Sigmoid colon (tissue), 4 donors: ENCODE data around the gene AUTS2.

Experiments used
- EP300 ChIP-seq, 4 donors: sonication (generic); formaldehyde crosslinking; IDR thresholded peaks; one replicate each; pipeline ENCODE4 v1.6.1; 2017; ENCODE audit warnings: antibody characterized with exemption in 4 of 4
- POLR2A ChIP-seq, 2 donors: fragments of 450-650 bp; IDR thresholded peaks; one replicate each; pipeline ENCODE4 v1.6.1; 2016; ENCODE audit warnings: antibody characterized with exemption in 2 of 2, mild to moderate bottlenecking in 2 of 2, moderate library complexity in 2 of 2
- POLR2AphosphoS5 ChIP-seq, 4 donors: sonication (generic); formaldehyde crosslinking; IDR thresholded peaks; one replicate each; pipeline ENCODE4 v1.6.1; 2017; ENCODE audit warnings: antibody characterized with exemption in 4 of 4
- TF ChIP-seq, protein P1 (sequence below), 4 experiments: fragments of 450-650 bp in 3 of 4; fragments of 200-600 bp in 1 of 4; IDR thresholded peaks; one replicate each; pipeline ENCODE4 v1.5.1; 2016 to 2019; ENCODE audit warnings: antibody characterized with exemption in 4 of 4, mild to moderate bottlenecking in 3 of 4, moderate library complexity in 2 of 4

DNA sequence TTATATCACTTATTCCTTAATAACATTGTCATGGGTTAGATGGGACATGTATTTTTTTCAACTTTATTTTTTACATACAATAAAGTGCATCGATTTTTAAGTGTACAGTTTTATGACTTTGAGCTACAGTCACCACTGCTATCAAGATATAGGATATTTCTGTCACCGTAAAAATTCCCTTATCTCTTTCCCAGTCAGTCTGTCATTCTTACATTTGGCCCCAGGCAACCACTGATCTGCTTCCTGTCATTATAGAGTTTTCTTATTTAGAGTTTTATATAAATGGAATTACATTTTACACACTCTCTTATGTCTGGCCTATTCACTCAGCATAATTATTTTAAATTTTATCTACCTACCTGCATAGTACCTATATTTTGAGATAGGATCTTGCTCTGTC is 145.2 kb downstream of the AUTS2 start:
- TF ChIP-seq, protein P1, sequence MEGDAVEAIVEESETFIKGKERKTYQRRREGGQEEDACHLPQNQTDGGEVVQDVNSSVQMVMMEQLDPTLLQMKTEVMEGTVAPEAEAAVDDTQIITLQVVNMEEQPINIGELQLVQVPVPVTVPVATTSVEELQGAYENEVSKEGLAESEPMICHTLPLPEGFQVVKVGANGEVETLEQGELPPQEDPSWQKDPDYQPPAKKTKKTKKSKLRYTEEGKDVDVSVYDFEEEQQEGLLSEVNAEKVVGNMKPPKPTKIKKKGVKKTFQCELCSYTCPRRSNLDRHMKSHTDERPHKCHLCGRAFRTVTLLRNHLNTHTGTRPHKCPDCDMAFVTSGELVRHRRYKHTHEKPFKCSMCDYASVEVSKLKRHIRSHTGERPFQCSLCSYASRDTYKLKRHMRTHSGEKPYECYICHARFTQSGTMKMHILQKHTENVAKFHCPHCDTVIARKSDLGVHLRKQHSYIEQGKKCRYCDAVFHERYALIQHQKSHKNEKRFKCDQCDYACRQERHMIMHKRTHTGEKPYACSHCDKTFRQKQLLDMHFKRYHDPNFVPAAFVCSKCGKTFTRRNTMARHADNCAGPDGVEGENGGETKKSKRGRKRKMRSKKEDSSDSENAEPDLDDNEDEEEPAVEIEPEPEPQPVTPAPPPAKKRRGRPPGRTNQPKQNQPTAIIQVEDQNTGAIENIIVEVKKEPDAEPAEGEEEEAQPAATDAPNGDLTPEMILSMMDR (IDR thresholded peaks at IDR 0.05) = no peak
- TF ChIP-seq POLR2AphosphoS5 (IDR thresholded peaks at IDR 0.05) = no peak
- no peak for TF ChIP-seq EP300 (IDR thresholded peaks at IDR 0.05)
- TF ChIP-seq POLR2A (IDR thresholded peaks at IDR 0.05) = no peak
